HG03045 (cell line): Measurements from ENCODE around the gene KIRREL3.

Experiments
- ATAC-seq: cut with Tn5 transposase; IDR thresholded peaks from one replicate; pipeline ENCODE4 v1.9.1; 2021; ENCODE audit warnings: mild to moderate bottlenecking, moderate library complexity; ENCODE audit not compliant: unreplicated experiment

The KIRREL3 gene

DNA sequence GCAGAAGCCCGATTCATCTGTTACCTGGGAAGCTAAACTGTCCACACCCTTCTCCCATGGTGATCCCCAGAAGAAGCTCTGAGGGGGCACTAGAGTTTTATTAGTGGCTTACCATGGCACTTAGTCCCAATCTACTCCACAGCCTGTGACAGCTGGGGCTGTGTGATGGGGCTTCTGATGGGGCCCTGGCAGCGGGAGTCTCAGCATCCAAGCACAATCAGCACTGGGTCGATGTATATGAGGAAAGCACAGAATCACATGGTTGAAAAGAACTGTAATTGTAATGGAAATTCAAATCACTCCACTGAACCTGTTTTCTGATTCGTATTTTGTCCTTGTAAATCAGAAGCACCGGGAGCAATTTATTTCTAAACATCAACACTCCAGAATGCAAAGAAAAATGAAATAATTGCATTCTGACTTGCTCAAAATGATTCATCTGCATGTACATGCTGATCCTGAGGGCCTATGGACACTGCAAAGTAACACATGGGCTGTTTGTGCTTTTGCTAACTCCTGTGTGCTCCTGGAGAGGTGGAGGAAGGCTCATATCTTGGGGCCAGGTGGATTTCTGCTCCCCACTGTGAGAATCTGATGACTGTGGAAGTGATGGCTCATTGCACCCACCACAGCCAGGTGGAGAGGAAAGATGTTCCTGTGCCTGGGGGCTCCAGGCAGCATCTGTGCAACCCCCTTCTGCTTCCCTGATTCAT, 203.0 kb downstream of the KIRREL3 start:
- no peak for ATAC-seq

DNA sequence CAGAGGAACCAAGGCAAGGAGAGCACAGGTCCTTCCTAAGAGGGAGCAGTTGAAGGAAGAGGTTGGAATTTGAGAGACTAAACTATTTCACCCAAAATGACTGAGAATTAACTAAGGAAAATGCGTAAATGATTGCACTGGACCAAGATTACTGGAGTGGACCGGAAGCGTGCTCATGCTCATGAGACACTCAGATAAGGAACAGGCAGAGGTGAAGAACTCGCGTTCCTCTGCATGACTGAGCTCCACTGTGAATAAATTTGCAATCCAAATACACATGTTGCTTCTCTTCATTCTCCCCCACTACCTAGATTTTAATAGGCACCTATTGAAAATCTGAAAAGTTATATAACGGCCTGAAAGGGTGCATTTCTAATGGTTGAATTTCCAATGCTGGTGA, 207.0 kb downstream of the KIRREL3 start:
- no peak for ATAC-seq

DNA sequence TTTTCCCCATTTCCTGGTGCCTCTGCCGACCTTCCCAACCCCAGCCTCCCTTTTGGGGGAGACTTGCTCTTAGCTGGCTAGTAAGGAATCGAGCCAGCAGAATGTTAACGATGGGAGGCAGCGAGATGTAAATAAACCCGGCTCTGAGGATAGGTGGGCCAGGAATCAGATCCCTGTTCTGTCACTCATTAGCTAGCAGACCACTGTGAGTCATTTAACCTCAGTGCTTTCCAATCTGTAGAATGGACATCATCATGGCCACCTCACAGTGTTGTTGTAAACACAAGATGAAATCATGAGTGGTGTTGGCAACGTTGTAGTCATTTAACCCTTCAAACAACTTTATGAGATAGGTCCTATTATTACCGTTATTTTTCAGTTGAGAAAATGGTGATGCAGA, 208.6 kb downstream of the KIRREL3 start:
- ATAC-seq, result no peak

DNA sequence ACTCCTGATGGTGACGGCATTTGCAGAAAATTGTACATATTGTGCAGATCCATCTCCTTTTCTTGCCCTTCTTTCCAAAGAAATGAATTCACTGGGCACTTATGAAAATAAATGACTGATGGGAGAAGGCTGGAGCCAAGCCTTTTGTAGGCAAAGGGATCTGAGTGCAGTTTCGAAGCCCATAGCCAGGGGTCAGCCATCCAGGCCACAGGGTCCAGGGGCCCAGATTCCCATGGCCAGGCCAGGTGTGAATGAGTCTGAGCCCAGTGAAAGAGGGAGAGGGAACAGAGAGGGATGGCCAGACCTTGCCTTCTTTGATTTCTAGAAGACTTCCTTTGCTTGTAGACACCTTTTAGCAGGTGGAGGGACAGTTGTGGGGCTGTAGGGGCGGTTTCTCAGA, 209.1 kb downstream of the KIRREL3 start:
- no peak for ATAC-seq

DNA sequence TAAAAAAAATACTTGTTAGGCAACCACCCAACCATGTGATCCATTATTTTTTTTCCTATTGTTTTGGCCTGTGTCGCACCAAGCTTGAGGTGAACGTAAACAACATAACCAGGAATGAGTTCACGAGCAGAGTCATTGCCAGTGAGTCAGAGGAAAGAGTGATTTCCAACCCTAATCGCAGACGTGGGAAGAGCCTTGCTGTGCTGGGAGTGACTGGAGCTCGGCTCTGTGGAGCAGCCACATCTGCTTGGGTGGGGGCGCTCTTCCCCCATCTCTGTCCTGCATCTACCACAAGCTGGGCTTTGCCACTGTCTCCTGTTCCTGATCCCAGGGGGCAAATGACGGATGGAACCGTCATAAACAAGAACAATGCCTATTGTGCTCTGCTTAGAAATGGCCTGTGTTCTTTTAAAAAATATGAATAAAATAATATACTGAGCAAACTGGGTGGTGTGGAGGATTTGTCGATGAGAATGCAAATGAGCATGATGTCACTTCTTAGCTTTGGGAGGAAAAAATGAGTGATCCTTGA, 210.0 kb downstream of the KIRREL3 start:
- ATAC-seq, result no peak

DNA sequence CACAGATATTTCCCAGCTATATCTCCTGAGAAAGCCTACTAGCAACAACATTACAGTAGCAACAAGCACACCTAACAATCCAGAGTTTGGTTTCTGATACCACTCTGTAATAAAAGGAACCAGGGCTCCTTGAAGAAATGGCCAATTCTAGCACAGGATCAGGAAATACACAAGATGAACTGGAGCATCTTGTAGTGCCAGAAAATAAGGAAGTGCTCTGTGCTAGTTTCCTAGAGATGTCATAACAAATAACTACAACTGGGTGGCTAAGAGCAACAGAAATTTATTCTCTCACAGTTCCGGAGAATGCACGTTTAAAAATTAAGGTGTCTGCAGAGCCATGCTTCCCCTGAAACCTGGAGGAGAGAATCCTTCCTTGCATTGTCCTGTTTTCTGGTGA, 217.8 kb downstream of the KIRREL3 start:
- ATAC-seq, result no peak

DNA sequence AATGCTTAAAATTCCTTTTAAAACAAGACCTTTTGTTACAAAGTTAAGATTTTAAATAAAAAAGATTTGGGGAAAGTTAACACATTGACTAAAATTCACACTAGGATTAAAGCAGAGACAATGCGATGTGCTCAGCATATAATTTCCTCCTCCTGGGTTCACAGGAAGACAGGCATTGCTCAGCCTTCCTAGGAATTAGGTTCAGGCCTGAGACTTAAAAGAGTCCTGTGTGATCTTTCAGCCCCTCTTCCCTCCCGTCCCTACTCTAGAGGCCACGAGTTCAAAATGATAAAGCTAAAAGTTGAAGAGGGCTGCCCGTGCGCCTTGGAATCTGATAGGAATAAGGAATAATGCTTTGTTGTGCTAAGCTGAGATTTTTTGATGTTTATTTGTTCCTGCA, 218.6 kb downstream of the KIRREL3 start:
- no peak for ATAC-seq

DNA sequence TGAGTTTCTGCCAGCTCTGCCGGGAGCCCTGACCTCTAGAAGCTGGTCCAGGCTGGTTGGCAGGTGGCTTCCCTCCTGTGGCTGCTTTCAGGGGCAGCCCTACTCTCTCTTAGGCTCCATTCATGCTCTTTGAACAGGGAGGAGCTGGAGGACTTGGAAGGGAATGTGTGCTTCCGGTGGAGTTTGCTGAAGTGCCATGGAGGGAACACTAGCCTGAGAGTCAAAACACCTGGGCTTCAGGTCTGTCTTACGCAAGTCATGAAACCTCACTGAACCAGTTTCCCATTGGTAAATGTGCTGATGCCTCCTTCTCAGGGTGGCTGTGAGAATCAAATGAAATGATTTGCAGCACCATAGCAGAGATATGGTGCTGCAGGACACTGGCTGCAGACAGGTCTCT, 224.5 kb downstream of the KIRREL3 start:
- ATAC-seq, result no peak

DNA sequence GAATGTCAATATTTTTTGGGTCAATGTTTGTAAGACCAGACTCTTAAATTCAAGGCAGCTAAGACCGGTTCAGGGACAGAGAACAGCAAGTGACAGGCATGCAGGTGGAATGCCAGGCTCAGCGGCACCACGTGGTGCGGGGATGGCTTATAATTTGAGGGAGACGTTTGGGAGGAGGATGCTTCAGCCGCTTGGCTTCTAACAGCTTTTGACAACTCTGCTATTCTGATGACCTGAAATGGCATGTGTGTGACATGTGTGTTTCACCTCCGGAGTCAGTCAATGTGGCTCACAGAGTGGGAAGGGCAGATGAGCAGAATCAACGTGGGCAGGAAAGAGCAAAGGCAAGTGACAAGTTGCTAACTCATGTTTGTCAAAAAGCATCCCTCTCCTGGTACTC, 228.3 kb downstream of the KIRREL3 start:
- ATAC-seq, result no peak

DNA sequence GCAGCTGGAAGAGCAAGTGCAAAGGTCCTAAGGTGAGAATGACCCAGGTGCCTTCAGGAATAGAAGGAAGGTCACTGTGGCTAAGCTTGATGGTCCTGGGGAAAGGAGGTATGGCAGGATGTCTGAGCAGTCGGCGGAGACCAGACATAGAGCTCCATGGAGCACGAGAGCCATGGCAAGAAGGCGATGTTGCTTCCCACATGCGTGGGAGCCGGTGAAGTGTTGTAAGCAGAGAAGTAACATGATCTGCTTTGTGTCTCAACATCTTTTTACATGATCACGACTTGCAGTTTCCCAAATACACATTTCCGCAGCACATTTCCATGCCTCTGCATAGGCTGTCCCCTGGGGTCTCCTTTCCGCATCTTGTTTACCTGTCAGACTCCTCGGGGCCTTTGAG, 231.9 kb downstream of the KIRREL3 start:
- no peak for ATAC-seq

DNA sequence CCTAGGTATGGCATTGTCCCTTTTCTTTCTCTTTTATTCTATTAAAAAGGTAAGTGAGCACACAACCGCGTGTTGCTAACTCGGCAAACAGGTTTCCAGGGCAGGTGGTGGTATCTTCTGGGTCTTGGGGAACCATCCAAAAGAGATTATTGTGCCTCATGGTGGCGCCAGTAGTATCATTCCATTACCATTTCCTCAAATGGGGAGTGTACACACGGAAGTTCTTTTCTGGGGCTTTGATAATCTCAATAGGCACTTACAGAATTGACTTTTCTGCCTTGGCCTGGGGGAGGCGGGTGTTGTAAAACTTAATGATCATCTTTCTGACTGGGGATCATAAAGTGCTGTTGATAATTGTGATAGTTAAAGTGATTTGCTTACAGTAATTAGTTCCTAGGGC, 234.1 kb downstream of the KIRREL3 start:
- no peak for ATAC-seq

DNA sequence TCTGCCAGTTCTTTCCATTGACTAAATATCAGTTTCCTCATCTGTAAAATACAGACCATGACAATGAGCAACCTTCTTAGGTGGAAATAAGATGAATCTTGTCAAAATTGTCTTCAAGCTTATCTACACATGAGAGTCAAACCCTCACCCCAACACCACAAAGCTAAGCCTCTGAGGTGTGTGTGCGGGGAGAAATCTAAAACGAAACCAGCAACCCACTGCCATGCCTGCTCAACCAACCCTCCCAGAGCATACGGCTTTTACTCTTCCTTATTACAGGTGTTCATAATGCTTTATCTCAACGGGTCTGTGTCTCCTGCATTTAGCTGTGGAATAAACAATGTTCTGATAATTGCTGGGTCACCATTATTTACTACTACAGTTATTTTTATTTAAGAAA, 235.4 kb downstream of the KIRREL3 start:
- no peak for ATAC-seq

DNA sequence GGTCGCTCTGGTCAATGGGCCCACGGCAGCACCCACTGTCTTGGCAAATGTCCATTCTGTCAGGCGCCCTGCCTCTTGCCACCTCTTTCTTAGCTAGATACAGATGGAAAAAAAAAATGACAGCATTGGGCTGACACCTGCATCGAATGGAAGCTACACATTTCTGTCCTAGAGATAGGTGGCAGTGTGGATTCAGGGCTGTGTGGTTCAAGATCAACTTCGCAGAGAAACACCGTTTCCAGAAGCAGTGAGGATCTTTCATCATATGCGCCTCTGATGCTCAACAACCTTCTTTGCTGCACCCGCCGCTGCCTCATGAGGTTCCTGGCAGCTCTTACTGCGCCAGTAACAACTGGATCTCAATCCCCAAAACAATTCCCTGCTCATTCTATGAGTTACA, 236.3 kb downstream of the KIRREL3 start:
- no peak for ATAC-seq

DNA sequence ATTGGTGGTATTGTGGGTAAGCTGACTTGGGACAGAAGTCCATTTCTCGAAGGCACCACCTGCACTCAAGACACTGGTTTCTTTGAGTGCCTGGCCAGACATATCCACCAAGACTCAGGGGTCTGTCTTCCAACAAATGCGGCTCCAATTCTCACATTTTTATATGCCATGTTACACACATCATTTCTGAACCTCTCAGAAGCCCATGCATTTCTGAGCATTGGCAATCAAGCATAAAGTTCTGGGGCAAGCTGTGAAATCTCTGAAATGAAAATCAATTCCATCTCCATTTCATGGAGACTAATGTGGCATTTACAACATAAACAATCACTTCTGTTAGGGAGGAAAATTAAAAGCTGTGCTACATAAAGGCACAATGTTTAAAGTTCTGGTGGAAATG, 243.7 kb downstream of the KIRREL3 start:
- ATAC-seq, result no peak

DNA sequence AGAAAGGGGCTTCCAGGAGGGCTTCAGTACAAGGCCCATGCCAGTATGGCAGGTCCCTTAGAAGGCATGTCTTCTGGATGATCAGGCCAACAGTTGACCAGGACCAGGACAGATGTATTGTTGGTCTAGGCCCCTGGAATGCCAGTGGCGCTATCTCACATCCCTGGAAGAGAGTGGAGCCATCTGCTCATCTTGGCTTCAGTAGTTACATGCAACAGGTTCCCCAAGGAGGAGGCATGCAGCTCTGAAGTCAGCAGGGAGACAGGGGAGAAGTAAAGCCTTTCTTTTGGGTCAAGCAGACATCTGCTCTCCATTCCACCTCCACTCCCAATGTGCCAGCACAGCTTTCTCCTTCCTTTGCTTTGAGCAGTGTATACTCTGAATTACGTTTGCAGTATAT, 244.1 kb downstream of the KIRREL3 start:
- no peak for ATAC-seq

DNA sequence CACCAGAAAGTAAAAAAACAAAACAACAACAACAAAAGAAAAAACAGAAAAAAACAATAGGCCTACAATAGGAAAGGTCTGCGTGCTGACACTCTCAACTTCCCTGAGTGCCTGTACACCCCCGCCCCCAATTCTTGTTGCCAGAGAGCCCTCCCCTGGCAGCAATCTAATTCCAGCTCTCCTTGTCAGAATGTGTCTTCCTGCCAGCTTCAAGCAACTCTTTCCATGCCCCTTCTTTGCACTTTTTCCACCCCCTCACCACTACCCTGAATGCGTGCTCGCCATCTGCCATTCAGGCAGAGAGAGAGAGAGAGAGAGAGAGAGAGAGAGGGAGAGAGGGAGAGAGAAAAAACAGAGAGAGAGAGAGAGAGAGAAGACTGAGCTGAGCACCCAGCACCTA, 245.0 kb downstream of the KIRREL3 start:
- no peak for ATAC-seq

DNA sequence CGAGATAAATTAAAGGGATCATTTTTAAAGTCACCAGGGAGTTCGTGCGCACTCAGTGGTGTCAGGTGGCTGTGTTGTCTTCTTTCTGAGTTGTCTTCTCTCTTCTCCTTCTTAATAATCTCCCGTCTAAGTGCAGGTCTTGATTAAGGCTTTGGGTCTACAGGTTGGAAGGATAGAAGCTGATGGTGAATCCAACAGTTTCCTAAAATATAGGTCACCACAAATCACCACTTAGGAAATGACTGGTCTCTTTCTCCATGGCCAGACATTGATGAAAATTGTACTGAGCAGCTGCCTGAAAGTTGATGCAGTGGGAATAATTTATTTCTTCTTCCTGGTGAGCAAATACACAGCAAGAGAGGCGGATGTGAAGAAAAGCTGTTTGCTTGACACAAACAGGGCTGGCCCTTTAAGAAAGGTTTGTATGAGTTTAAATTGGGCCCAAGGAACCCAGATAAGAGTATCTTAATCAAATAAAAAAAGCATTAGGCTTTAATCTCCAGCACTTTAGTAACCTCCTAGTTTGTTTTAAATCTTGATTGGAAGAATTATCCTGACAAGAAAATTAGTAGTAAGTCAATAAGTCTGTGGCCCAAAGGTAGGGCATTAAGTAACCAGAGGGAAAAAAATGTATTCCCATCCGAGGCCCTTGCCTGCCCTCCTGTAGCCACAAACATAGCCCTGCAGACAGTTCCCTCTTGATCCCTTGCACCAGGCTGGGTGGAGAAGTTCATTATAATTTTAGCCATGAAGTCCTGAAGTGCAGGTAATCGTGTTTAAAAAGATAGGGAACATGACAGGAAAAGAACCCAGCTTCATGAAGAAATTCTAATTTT, 245.8 kb downstream of the KIRREL3 start:
- ATAC-seq, result no peak

DNA sequence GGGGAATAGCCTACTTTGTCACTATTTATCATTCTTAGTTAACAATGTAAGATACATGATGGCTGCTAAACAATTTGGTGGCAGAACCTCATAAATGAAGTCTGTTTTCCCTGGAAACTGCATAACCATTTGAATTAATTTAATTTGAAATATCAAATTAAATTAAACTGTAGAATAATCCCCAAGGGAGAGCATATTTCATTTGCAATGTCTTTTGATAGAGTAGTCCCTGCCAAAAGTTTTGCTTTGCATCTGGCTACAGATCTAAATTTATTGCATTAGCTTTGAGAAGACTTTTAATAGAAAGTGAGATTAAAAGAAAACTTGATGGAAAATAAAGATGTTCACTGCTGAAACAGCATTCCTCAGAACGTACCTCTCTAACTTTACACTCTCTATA, 246.6 kb downstream of the KIRREL3 start:
- ATAC-seq, result no peak

DNA sequence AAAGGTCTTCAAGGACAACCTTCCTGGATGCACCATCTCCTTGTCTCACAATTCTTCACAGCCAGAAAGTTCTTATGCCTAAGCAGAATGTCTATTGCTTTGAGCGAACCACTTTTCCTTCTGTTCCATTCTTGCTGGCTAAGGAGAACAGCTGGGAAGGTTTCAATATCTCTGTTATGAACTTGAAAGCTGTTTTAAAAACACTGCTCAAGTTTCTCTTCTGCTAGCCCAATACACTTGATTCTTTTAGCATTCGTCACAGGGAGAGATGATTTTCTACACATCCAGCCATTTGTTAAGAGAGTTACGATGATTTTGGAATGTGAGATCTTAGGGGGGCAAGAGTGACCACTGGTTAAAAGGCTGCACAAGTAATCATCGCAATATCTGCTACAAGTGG, 249.3 kb downstream of the KIRREL3 start:
- ATAC-seq, result no peak

DNA sequence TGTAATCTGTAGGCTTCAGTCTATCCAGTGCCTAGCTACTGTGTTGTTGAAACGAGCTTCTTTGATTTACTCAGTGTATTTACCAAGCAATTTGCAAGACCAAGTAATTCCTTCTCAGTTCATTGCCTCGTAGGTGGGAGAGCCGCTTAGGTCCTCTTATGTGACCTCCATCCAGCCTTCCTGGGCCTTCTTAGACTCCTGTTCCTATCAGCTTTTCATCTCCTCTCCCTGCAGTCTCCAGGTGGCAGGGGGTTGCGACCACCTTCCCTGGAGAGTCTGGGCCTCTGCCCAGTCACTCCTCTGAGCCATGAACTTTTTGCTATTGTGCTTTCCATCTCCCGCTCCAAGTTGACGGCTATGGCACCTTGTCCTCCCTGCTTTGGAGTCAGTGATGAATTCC, 251.8 kb downstream of the KIRREL3 start:
- no peak for ATAC-seq

DNA sequence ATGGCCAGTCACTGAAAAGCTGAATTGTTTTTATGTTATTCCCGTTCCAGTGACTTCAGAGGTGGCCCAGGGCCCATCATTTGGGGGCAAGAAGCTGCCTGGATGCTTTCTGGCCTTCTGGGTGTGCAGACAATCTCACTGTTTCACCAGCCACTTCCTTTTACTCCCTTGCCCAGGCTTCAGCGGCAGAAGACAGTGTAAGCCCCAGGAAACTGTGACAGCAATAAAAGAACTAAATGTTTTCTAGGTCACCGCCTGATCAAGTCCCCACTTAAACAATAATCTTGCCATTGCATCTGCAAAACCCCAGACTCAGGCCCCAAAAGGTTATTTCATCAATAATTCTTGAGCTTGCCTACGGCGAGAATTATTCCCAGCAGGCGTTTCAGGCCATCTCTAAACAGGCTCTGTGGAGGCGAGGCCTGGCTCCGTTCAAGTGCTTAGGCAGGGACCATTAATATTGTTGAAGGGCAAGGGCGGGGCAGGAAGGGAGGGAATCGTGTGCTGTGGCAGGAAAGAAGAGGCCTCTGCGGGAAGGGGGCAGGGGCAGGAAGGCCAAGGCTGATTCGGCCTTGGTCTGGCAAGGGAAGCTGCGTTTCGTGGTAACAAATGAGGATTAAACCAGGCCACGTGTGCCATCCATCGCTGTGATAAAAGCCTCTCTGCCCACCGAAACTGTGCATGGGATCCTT, 252.3 kb downstream of the KIRREL3 start:
- ATAC-seq, result no peak

DNA sequence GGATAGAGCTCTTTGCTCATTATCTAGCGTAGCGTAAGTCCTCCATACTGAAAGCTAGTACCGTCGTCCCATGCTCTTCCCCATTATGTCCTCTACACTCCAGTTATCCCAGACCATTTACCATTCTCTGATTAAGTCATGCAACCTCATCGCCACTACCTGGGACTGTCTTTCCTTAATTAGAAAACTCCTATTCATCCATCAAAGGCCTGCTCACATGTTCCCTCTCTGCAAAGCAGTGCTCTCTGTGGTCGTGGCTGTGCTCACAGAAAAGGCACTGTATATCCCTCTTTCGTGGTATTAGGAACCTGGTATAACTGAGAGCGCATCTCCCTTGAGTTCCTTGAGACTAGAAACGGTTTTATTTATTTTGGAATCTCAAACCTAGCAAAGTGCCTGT, 253.3 kb downstream of the KIRREL3 start:
- ATAC-seq, result no peak
